AG04450 (cell line): Measurements from ENCODE around the gene TMBIM4. TPM values are rescaled to one million over a fixed set of nuclear protein-coding genes. Genes with fewer than 3 reads are reported as not detected.

Experiments used
- CTCF ChIA-PET: fragments of 300-600, 350-600 bp; formaldehyde crosslinking; extraction: SDS; loops from one replicate; lab custom pipeline; 2022; ENCODE audit warnings: antibody characterized with exemption, inconsistent platforms; lab: Charles Lee
- POLR2A ChIA-PET: fragments of 350-600 bp; formaldehyde crosslinking; extraction: SDS; loops from one replicate; lab custom pipeline; 2021; ENCODE audit warnings: antibody characterized with exemption, inconsistent platforms; lab: Yijun Ruan, JAX
- DNase-seq: peaks from one replicate; pipeline ENCODE4 v3.0.0-alpha.2; 2011; ENCODE audit warnings: low read depth, low spot score
- H3K27ac ChIP-seq: one replicate; pipeline ENCODE4 v1.5.1; 2012; ENCODE audit warnings: low read depth, low read length, control low read depth
- H3K27me3 ChIP-seq: one replicate; pipeline ENCODE4 v1.6.0; 2012; ENCODE audit warnings: low read length; ENCODE audit not compliant: control insufficient read depth, insufficient read depth
- H3K4me3 ChIP-seq: 2 replicates; pipeline ENCODE4 v1.5.1; 2011; ENCODE audit warnings: mild to moderate bottlenecking, low read depth, low read length, control low read depth
- H3K9me3 ChIP-seq: 2 replicates; pipeline ENCODE4 v1.5.1; 2012; ENCODE audit warnings: low read length; ENCODE audit not compliant: control insufficient read depth, insufficient read depth
- CTCF ChIP-seq: IDR thresholded peaks from 2 replicates; pipeline ENCODE4 v1.5.1; 2011; ENCODE audit warnings: low read depth, low read length, control low read depth, inconsistent platforms
- polyA plus RNA-seq: library from polyadenylated mRNA; depleted of rRNA; stranded (reverse); fragments of >200 nt; gene quantifications from 2 replicates; pipeline ENCODE4 v1.2.3, GENCODE V29; 2011

TMBIM4 gene
- polyA plus RNA-seq, 1 experiment = 140 TPM

GRCh38 chr12:66127650-66128049 lies 42.1 kb downstream of the TMBIM4 start:
- no peaks in the 10 kb centered on the region for H3K27me3 ChIP-seq
- ChIA-PET CTCF (no interaction called here), POLR2A (no interaction called here)
- H3K9me3 ChIP-seq = no peaks in the 10 kb centered on the region
- no peak for TF ChIP-seq CTCF
- H3K27ac ChIP-seq = no peak overlapping the region
- H3K4me3 ChIP-seq = no peak overlapping the region
- DNase-seq = no peak

- H3K27ac ChIP-seq = no peak overlapping the region
- H3K4me3 ChIP-seq = no peak overlapping the region
- TF ChIP-seq CTCF = no peak
- no peak for DNase-seq
- no peaks in the 10 kb centered on the region for H3K27me3 ChIP-seq
- ChIA-PET POLR2A (no interaction called here), CTCF (interaction anchor here (0.6 to 4.2 kb wide), 6 partner anchors 13 to 1228 kb away, joined by 3 to 13 read pairs (median 3); no protein-coding TSS in a partner anchor)
- no peaks in the 10 kb centered on the region for H3K9me3 ChIP-seq
Observed at GRCh38 chr12:66120477-66120876, 49.3 kb downstream of the TMBIM4 start.

GRCh38 chr12:66119870-66120241 lies 49.9 kb downstream of the TMBIM4 start:
- ChIA-PET POLR2A (interaction anchor here (0.6 kb wide), 1 partner anchor 13 kb away, joined by 3 read pairs; no protein-coding TSS in a partner anchor), CTCF (interaction anchor here (0.7 to 4.2 kb wide), 6 partner anchors 12 to 818 kb away, joined by 3 to 13 read pairs (median 4); no protein-coding TSS in a partner anchor)
- no peak for DNase-seq
- Histone ChIP-seq H3K9me3 (no peaks in the 10 kb centered on the region), H3K4me3 (no peak overlapping the region), H3K27ac (no peak overlapping the region), H3K27me3 (no peaks in the 10 kb centered on the region)
- no peak for TF ChIP-seq CTCF

GRCh38 chr12:66119229-66119869 lies 50.4 kb downstream of the TMBIM4 start:
- ChIA-PET POLR2A (interaction anchor here (0.6 kb wide), 1 partner anchor 13 kb away, joined by 3 read pairs; no protein-coding TSS in a partner anchor), CTCF (interaction anchor here (0.9 to 4.2 kb wide), 3 partner anchors 11 to 817 kb away, joined by 3 to 13 read pairs (median 4); no protein-coding TSS in a partner anchor)

More at GRCh38 chr12:66119229-66119869, 50.4 kb downstream of the TMBIM4 start:
- no peaks in the 10 kb centered on the region for H3K9me3 ChIP-seq
- TF ChIP-seq CTCF = no peak
- no peak overlapping the region for H3K27ac ChIP-seq
- no peak overlapping the region for H3K4me3 ChIP-seq
- DNase-seq = no peak
- no peaks in the 10 kb centered on the region for H3K27me3 ChIP-seq
